NCI-H146 treated with DMSO at 0.1 percent for 48 hours (cell line): ENCODE results near the gene SEL1L3.
A peak's percentile ranks its signal among the peaks of the same experiment; 100 is the strongest.
"Not testable (repeated sequence)": the region's sequence is repeated elsewhere in the genome, so short reads cannot be mapped to it uniquely, and the experiment has no call there.

Source experiments
- DNase-seq: peaks from one replicate; lab custom pipeline; 2025; ENCODE audit not compliant: unreplicated experiment; lab: John Stamatoyannopoulos, UW

Gene SEL1L3

GRCh38 chr4:25862411-25863346 lies at the start of gene SEL1L3:
TSS of gene SEL1L3 (minus strand) at chr4:25862988. CDS start at chr4:25862836, 152 bp downstream.
- DNase-seq, result peak; percentile 52

- DNase-seq, result no peak
These were observed 48.6 kb upstream of the SEL1L3 start for GRCh38 chr4:25911356-25911755.

DNA sequence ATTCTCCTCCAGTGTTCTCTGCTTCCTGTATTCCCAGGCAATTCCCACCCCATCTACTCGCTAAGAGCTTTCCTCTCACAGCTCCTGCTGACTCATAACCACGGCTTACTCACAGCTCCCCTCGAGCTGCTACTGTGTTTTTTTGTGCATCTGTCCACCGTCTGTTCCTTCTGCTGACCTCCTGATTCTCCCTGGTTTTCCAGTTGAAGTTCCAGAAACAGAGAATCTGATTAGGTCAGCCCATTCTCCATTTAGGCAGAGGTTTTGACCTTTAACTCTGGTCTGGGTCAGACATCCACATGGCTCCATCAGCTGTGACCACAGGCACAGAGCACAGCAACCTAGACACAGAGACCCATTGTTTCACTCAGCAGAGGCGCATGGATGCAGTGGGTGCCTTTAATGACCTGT lies 45.7 kb upstream of the SEL1L3 start:
- no peak for DNase-seq

- not testable (repeated sequence) for DNase-seq
These were observed 43.3 kb upstream of the SEL1L3 start for GRCh38 chr4:25906113-25906512.

DNA sequence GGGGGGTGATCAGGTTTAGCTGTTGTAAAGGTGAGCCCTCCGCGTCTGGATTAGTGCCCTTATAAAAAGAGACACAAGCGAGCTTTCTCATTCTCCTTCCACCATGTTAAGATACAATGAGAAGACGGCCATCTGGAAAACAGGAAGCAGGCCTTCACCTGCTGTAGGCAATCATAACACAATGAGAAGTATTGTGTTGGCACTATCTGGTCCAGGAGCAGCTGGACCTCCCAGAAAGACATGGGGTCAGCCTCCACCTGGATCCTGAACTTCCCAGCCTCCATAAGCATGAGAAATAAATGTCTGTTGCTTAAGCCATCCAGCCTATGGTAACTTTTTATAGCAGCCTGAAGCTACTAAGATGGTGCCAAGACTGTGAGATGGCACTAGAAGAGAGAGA lies 42.6 kb upstream of the SEL1L3 start:
- DNase-seq, result peak; percentile 45

GRCh38 chr4:25904748-25905082 lies 41.9 kb upstream of the SEL1L3 start:
- no peak for DNase-seq

GRCh38 chr4:25903900-25904747 lies 41.3 kb upstream of the SEL1L3 start:
- no peak for DNase-seq

- DNase-seq, result no peak
These were observed 38.2 kb upstream of the SEL1L3 start for GRCh38 chr4:25901030-25901430.

GRCh38 chr4:25900310-25900709 lies 37.5 kb upstream of the SEL1L3 start:
- no peak for DNase-seq

- peak; percentile 9 for DNase-seq
These were observed 34.2 kb upstream of the SEL1L3 start for GRCh38 chr4:25896776-25897539.

GRCh38 chr4:25892796-25893195 lies 30.0 kb upstream of the SEL1L3 start:
- DNase-seq, result no peak

- DNase-seq, result no peak
These were observed 28.0 kb upstream of the SEL1L3 start for GRCh38 chr4:25890571-25891485.

- DNase-seq, result no peak
These were observed 27.1 kb upstream of the SEL1L3 start for GRCh38 chr4:25889589-25890503.

DNA sequence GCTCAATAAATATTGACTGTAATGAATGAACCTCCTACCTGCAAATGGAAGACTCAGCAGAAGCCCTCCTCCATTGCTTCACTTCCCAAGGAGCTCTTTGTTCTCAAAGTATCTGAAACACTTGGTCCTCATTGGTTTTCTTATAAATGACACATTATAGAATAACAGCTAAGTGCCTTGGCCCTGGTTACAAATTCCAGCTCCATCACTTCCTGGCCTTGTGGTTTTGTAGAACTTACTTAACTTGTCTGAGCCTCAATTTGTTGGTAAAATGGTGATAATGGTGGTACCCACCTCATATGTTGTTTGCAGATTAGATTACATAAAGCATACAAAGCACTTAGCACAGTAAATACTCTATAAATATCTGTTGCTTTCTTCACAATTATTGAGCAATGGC lies 26.0 kb upstream of the SEL1L3 start:
- no peak for DNase-seq

GRCh38 chr4:25884031-25884782 lies 21.4 kb upstream of the SEL1L3 start:
- no peak for DNase-seq

DNA sequence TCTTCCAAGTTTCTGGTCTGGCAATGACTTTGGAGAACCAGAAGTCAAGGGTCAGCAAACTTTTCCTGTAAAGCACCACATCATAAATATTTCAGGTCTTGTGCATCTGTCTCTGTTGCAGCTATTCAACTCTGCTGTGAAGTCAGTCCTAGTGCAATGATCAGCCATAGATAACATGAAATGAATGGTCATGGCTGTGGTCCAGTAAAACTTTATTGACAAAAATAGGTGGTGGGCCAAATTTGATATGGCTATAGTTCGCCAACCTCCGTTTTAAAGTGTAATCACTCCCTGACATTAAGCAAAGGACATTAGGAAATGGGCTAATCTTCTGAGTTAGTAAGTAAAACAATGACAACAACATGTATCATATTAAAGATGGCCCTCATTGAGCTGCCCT lies 20.8 kb upstream of the SEL1L3 start:
- no peak for DNase-seq

DNA sequence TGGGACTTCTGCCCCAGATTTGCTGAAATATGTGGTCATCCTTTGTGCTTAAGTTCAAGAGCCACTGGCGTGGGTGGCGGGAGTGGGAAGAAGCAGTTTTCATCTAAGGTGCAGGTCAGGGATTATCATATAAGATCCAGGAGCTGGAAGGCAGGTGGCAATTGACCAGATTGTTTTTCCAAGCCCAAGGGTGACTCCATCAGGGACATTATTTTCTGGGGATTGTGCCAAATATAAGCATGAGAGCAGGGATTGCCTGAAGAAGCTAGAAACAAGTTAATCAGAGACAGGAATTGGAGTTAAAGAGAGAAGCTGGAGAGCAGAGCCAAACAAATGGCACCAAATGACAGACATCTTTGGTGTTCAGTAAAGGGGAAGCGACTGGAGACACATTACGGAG lies 19.4 kb upstream of the SEL1L3 start:
- DNase-seq, result no peak

DNA sequence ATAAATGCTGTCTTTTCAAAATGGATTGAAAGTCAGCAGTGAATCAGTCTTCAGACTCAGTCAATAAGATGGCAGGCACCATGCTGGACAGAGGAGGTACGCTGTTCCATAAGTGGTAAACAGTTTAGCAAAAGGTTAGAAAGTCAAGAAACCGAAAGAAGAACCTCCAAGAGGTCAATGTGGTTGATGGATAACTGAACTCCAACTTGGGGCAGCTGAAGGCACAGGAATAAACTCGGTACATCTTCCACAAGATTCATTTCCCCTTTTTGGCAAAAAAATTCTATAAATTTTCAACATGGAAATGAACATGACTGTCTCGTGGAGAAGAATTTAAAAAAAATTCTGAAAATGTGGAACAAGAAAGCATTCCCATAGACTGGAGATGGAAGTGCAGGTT lies 18.4 kb upstream of the SEL1L3 start:
- no peak for DNase-seq
